HG03439 (cell line): ENCODE results near the gene APOH.

Experiments
- ATAC-seq: cut with Tn5 transposase; IDR thresholded peaks from one replicate; pipeline ENCODE4 v1.9.1; 2021; ENCODE audit warnings: mild to moderate bottlenecking, moderate library complexity; ENCODE audit not compliant: unreplicated experiment

The APOH gene

GRCh38 chr17:66235377-66235994, 6.3 kb upstream of the APOH start:
- ATAC-seq = no peak

- no peak for ATAC-seq
Measured at GRCh38 chr17:66234611-66235010, 5.4 kb upstream of the APOH start.

- no peak for ATAC-seq
Measured at GRCh38 chr17:66233023-66233753, 4.0 kb upstream of the APOH start.

- ATAC-seq = no peak
Measured at GRCh38 chr17:66230922-66231591, 1.8 kb upstream of the APOH start.

GRCh38 chr17:66229783-66230538, 746 bp upstream of the APOH start:
- no peak for ATAC-seq

GRCh38 chr17:66227212-66228045, 1.8 kb downstream of the APOH start:
- no peak for ATAC-seq

GRCh38 chr17:66222798-66223350, 6.3 kb downstream of the APOH start:
- no peak for ATAC-seq

- ATAC-seq = no peak
Measured at GRCh38 chr17:66221755-66222530, 7.3 kb downstream of the APOH start.

GRCh38 chr17:66221343-66221742, 7.9 kb downstream of the APOH start:
- ATAC-seq = no peak

GRCh38 chr17:66220079-66220835, 9.0 kb downstream of the APOH start:
- no peak for ATAC-seq

GRCh38 chr17:66215529-66215911, 13.7 kb downstream of the APOH start:
- ATAC-seq = no peak

GRCh38 chr17:66214884-66215528, 14.2 kb downstream of the APOH start:
- no peak for ATAC-seq

- no peak for ATAC-seq
Measured at GRCh38 chr17:66211047-66211810, 18.0 kb downstream of the APOH start.

GRCh38 chr17:66210208-66210574, 19.0 kb downstream of the APOH start:
- ATAC-seq = no peak

- ATAC-seq = no peak
Measured at GRCh38 chr17:66207936-66208335, 21.3 kb downstream of the APOH start.

GRCh38 chr17:66203274-66204015, 25.8 kb downstream of the APOH start:
- no peak for ATAC-seq

GRCh38 chr17:66200685-66201092, 28.5 kb downstream of the APOH start:
- ATAC-seq = no peak
